Stimulated activated CD4-positive, alpha-beta T cell treated with anti-CD3 and anti-CD28 coated beads, Interleukin-12 subunit alpha, Interleukin-12 subunit beta, amount 100 ng/mL, for 4 hours (primary cell): Measurements from ENCODE around the gene RPL18A.
"Not testable (repeated sequence)": the region's sequence is repeated elsewhere in the genome, so short reads cannot be mapped to it uniquely, and the experiment has no call there.

ENCODE experiments used
- DNase-seq: peaks from one replicate; pipeline ENCODE4 v3.0.0-alpha.2; 2020

Gene RPL18A

GRCh38 chr19:17866964-17867486 lies 7.3 kb downstream of the RPL18A start:
- no peak for DNase-seq

DNA sequence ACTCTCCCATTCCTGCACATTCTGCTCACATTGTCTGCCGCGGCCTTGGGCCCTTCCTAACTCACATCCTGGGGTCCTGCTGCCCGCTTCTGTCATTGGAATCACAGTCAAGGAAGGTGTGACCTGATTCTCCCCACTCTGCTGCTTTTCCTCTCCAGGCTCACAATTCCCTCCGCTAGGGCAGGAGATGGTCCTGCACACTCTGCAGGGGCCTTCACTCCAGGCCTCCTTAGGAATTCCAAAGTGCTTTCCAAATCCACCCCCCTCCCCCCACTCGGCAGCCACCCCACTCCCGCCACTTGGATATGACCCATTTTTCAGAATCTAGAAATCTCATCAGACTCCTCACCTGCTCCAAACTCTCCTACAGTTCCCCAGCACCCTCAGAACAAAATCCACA lies 9.0 kb downstream of the RPL18A start:
- DNase-seq: no peak

- DNase-seq: no peak
Observed at GRCh38 chr19:17869114-17869608, 9.5 kb downstream of the RPL18A start.

- no peak for DNase-seq
Observed at GRCh38 chr19:17871032-17871877, 11.5 kb downstream of the RPL18A start.

DNA sequence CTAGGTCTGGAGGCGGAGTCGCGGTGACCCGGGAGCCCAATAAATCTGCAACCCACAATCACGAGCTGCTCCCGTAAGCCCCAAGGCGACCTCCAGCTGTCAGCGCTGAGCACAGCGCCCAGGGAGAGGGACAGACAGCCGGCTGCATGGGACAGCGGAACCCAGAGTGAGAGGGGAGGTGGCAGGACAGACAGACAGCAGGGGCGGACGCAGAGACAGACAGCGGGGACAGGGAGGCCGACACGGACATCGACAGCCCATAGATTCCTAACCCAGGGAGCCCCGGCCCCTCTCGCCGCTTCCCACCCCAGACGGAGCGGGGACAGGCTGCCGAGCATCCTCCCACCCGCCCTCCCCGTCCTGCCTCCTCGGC lies 12.2 kb downstream of the RPL18A start, which contains the start of gene SLC5A5:
TSS of gene SLC5A5 (plus strand) at position 68 of the 373 bp plus-strand sequence. CDS start 375 bp downstream, outside the sequence.
- DNase-seq: peak; percentile 25

DNA sequence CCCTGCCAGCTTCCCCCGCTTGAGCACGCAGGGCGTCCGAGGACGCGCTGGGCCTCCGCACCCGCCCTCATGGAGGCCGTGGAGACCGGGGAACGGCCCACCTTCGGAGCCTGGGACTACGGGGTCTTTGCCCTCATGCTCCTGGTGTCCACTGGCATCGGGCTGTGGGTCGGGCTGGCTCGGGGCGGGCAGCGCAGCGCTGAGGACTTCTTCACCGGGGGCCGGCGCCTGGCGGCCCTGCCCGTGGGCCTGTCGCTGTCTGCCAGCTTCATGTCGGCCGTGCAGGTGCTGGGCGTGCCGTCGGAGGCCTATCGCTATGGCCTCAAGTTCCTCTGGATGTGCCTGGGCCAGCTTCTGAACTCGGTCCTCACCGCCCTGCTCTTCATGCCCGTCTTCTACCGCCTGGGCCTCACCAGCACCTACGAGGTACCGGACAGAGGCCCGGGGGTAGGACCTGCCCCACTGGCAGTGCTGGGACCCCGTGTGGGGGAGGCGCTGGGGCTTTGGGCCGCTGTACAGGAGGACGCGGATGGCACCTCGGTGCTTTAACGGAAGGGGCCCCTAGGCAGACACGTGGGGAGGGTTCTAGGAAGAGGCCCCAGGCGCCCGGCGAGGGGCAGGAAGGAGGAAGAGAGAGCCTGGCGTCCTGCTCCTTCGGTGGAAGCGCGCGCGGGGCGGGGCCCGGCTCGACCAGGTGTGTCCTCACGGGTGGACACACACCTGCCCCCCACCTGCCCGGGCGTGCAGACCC lies 12.7 kb downstream of the RPL18A start:
- peak; percentile 59 for DNase-seq

DNA sequence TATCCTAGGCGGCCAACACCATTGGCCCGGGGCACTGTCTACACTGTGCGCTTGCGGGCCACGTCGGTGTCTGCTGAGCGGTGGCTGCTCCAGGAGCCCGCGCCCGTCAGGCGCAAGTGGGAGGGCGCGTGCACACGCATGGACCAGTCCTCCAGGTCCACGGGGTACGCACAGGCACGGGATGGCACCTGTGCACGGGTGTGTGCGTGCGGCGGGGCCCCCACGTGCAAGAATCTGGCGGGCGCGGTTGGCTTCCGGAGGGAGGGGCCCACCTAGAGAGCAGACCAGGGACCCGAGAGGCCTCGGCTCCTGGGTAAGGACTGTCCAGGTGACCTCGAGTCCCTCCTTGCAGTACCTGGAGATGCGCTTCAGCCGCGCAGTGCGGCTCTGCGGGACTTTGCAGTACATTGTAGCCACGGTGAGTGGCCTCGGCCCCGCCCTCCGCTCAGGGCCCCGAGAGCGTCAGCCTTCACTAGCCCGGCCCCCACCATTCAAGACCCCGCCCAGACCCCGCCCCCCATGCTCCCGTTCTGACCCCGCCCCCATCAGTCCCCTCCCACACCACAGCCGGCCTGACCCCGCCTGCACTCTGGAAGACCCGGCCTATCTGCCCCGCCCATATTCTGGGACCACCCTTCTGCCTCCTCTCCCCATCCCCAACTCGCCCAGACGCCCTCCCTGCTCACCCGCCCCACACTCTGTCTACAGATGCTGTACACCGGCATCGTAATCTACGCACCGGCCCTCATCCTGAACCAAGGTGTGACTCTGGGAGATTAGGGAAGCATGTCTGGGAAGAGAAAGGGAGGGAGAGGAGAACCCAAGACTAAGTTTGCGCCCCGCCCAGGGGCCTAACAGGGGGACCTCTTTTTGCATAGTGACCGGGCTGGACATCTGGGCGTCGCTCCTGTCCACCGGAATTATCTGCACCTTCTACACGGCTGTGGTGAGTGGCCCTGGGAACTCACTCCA lies 14.4 kb downstream of the RPL18A start:
- DNase-seq: peak; percentile 77

DNA sequence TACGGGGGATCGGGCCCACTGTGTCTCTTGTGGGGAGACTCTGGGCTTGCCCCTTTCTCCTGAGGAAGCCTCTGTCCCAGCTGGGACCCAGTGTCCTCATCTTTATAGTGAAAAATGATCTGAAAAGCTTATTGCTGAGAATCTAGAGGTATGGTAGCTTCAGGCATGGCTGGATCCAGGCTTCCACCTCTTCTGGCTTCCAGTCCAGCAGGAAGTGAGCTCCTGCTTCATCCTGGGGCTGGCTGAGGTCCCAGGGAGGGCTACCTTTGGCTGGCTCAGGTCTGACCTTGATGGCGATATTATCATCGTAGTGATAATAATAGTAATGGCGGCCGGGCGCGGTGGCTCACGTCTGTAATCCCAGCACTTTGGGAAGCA lies 15.0 kb downstream of the RPL18A start:
- no peak for DNase-seq

- no peak for DNase-seq
Observed at GRCh38 chr19:17877696-17878095, 18.0 kb downstream of the RPL18A start.

- DNase-seq: no peak
Observed at GRCh38 chr19:17879466-17879865, 19.8 kb downstream of the RPL18A start.

DNA sequence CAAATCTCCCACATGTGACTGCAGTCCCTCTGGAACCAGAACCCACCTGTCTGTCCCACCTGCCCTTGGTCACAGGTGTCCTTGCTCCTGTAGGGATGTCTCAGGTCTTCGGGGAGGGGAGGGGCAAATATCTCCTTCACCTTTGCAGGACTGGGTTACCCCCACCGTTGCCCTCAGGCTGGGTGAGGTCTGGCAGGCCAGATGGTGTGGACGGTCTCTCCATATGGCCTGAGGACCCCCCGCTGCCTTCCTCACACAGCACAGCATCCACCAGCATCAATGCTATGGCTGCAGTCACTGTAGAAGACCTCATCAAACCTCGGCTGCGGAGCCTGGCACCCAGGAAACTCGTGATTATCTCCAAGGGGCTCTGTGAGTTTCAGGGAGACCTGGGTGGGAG lies 22.0 kb downstream of the RPL18A start:
- no peak for DNase-seq

- no peak for DNase-seq
Observed at GRCh38 chr19:17883627-17884410, 24.1 kb downstream of the RPL18A start.

DNA sequence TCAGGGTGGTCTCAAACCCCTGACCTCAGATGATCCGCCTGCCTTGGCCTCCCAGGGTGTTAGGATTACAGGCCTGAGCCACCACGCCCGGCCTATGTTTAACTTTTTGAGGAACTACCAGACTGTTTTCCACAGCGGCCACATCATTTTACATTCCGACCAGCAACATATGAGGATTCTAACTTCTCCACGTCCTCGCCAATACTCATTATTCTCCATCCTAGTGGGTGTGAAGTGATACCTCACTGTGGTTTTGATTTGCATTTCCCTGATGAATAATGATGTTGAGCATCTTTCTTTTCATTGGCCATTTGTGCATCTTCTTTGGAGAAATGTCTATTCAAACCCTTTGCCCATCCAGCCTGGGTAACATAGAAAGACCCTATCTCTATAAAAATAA lies 26.8 kb downstream of the RPL18A start:
- no peak for DNase-seq

DNA sequence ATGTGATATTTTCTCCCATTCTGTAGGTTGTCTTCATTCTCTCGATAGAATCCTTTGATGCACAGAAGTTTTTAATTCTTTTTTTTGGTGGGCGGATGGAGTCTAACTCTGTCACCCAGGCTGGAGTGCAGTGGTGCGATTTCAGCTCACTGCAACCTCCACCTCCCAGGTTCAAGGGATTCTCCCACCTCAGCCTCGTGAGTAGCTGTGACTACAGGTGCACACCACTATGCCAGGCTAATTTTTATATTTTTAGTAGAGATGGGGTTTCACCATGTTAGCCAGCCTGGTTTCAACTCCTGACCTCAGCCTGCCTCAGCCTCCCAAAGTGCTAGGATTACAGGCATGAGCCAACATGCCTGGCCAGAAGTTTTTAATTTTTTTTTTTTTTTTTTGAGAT lies 27.5 kb downstream of the RPL18A start:
- DNase-seq: not testable (repeated sequence)

DNA sequence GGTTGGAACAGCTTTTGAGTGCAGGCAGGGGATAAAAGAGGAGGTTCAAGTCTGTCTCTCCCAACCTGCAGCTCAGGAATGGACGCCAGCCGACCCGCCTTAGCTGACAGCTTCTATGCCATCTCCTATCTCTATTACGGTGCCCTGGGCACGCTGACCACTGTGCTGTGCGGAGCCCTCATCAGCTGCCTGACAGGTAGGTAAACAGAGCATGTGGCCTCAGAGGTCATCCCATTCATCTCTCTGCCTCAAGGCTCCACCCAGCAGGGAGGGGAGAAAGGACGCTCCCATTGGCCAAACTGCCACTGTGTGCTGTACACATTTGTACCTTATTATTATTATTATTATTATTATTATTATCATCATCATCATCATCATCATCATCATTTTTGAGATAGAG lies 28.6 kb downstream of the RPL18A start:
- DNase-seq: no peak

- DNase-seq: no peak
Observed at GRCh38 chr19:17889609-17890214, 30.0 kb downstream of the RPL18A start.

- DNase-seq: no peak
Observed at GRCh38 chr19:17893766-17894165, 34.1 kb downstream of the RPL18A start.

DNA sequence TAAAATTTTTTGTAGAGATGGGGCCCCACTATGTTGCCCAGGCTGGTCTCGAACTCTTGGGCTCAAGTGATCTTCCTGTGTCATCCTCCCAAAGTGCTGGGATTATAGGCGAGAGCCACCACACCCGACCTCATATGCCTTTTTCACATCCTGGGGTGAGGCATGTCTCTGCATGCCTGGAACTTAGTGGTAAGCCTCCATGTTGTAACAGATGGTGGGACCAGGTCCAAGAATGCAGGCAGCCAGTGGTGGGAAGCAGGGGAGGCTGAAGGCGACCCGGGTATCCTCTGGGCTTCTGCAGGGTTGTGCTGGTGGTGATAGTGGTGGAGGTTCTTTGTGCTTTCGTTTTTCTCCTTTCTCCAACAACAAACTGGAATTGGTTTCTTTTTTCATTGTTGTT lies 43.0 kb downstream of the RPL18A start:
- no peak for DNase-seq

- DNase-seq: no peak
Observed at GRCh38 chr19:17908244-17908643, 48.5 kb downstream of the RPL18A start.

- no peak for DNase-seq
Observed at GRCh38 chr19:17909003-17909732, 49.5 kb downstream of the RPL18A start.
